ENCODE data around the gene SENP5. TPM values are rescaled to one million over a fixed set of nuclear protein-coding genes. Genes with fewer than 3 reads are reported as not detected.

SENP5 gene
- polyA plus RNA-seq, 1 experiment: 18.3 TPM

GRCh38 chr3:196966526-196967401, 99.0 kb downstream of the SENP5 start:
- POLR2A ChIA-PET: no interaction called here
- Histone ChIP-seq H3K27ac (ENCODE audit: low read depth, low read length) (no peak overlapping the region), H3K4me3 (ENCODE audit: low read depth, low read length) (no peak overlapping the region), H3K9me3 (ENCODE audit: control insufficient read depth, insufficient read depth, low read length) (peaks cover 3% of the 10 kb centered on the region), H3K27me3 (ENCODE audit: control insufficient read depth, insufficient read depth, low read length) (peaks cover 50% of the 10 kb centered on the region)
- no peak for DNase-seq (ENCODE audit: low read depth, low spot score)
- CTCF ChIA-PET: interaction anchor here (0.6 kb wide), 1 partner anchor 210 kb away, joined by 3 read pairs; no protein-coding TSS in a partner anchor
- no peak for TF ChIP-seq CTCF (IDR thresholded peaks at IDR 0.05; ENCODE audit: low read depth, low read length)

- ChIA-PET CTCF (no interaction called here), POLR2A (no interaction called here)
- no peak for DNase-seq (ENCODE audit: low read depth, low spot score)
- TF ChIP-seq CTCF (IDR thresholded peaks at IDR 0.05; ENCODE audit: low read depth, low read length): no peak
- peak overlapping the region; percentile 58; the same call in 1 of the 2 replicates for H3K4me3 ChIP-seq (ENCODE audit: low read depth, low read length)
- H3K27ac ChIP-seq (ENCODE audit: low read depth, low read length): no peak overlapping the region
- H3K9me3 ChIP-seq (ENCODE audit: control insufficient read depth, insufficient read depth, low read length): peaks cover 3% of the 10 kb centered on the region
- H3K27me3 ChIP-seq (ENCODE audit: control insufficient read depth, insufficient read depth, low read length): peaks cover 47% of the 10 kb centered on the region
Observed at GRCh38 chr3:196967412-196968232, 99.9 kb downstream of the SENP5 start.

- CTCF ChIA-PET: interaction anchor here (1.0 kb wide), 1 partner anchor 13 kb away, joined by 3 read pairs; no protein-coding TSS in a partner anchor
- POLR2A ChIA-PET: interaction anchor here (1.8 kb wide), 1 partner anchor 26 kb away, joined by 4 read pairs; the partner anchor contains the start of gene NCBP2
Observed at GRCh38 chr3:196968233-196969133, 100.8 kb downstream of the SENP5 start, which contains the start of gene PIGZ. TSS of gene PIGZ (minus strand) at chr3:196968833. CDS start at chr3:196952031, 16,802 bp downstream.

More at GRCh38 chr3:196968233-196969133, 100.8 kb downstream of the SENP5 start, which contains the start of gene PIGZ:
- Histone ChIP-seq H3K9me3 (ENCODE audit: control insufficient read depth, insufficient read depth, low read length) (peaks cover 3% of the 10 kb centered on the region), H3K4me3 (ENCODE audit: low read depth, low read length) (peak within 1 kb of the TSS; percentile 58), H3K27ac (ENCODE audit: low read depth, low read length) (no peak within 1 kb of the TSS), H3K27me3 (ENCODE audit: control insufficient read depth, insufficient read depth, low read length) (peaks cover 43% of the 10 kb centered on the region)
- no peak for DNase-seq (ENCODE audit: low read depth, low spot score)
- no peak for TF ChIP-seq CTCF (IDR thresholded peaks at IDR 0.05; ENCODE audit: low read depth, low read length)

Data from AG04450 (cell line).